HG03097 (cell line): Measurements from ENCODE around the gene ANKS1A.

Source experiments
- ATAC-seq: cut with Tn5 transposase; IDR thresholded peaks from one replicate; pipeline ENCODE4 v1.9.1; 2021; ENCODE audit not compliant: unreplicated experiment, low FRiP score

ANKS1A gene

DNA sequence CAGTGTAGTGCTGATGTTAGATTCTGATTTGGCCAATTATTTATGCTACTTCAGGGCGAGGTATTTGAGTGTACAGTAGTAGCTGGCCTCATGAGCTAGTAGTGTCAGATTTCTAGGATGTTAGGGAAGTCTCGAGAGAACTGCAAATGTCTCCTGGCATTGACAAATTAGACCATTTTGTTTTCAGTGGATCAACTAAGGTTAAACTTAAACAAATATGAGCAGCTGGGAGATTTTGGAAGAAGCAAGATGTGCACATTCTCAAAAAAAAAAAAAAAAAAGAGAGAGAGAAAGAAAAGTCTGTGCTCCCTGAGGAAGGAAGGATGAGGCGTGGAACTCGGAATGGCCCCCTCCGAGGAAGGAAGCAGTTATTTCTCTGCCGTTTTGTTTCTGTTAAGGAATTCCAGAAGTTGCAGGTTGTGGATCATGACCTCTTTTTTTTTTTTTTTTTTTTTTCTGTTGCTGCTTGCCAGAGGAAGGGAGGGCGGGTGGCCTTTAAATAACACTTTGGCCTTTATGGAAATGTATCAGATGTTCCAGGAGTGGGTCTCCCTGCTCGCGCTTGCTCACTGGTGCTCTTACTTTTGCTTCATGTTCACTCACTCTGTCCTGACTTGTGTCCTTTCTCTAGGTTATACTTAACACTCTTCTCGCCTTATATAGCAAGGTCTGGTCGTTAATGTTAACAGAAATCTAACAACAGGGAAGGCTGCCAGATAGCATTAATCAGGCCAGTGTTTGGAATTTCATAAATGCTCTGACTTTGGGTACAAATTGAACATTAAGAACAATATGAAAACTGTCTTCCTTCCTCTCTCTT is 127.7 kb downstream of the ANKS1A start:
- no peak for ATAC-seq

DNA sequence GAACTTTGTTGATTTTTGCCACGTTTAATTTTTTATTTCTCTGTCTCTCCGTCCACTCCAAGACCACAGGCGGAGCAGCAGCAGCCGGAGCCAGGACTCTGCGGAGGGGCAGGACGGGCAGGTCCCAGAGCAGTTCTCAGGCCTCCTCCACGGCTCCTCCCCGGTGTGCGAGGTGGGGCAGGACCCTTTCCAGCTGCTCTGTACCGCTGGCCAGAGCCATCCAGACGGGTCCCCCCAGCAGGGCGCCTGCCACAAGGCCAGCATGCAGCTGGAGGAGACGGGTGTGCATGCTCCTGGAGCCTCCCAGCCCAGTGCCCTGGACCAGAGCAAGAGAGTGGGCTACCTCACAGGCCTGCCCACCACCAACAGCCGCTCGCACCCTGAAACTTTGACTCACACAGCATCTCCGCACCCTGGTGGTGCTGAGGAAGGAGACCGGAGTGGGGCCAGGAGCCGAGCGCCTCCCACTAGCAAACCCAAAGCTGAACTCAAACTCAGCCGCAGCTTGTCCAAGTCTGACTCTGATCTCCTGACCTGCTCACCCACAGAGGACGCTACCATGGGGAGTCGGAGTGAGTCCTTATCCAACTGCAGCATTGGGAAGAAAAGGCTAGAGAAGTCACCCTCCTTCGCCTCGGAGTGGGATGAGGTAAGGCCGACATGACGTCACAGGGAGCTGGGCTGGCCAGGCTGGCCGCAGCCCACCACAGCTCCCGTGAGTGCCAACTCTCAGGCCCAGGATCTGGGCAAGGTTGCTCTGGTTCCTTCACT is 128.5 kb downstream of the ANKS1A start:
- no peak for ATAC-seq

DNA sequence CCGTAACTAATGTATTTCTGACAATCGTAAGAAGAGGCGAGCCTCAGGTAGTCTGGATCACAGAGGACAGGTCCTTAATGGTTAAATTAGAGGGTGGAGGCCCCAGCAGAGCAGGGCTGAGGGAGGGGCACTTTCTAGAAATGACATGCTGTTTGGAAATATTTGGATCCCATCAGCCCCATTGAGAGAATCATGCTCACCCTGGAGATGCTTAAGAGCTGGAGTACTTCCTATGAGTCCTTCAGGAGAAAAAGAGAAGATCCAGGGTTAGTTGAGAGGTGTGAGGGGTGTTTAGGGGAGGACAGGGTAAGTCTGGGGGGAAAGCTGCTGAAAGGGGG is 129.1 kb downstream of the ANKS1A start:
- no peak for ATAC-seq

DNA sequence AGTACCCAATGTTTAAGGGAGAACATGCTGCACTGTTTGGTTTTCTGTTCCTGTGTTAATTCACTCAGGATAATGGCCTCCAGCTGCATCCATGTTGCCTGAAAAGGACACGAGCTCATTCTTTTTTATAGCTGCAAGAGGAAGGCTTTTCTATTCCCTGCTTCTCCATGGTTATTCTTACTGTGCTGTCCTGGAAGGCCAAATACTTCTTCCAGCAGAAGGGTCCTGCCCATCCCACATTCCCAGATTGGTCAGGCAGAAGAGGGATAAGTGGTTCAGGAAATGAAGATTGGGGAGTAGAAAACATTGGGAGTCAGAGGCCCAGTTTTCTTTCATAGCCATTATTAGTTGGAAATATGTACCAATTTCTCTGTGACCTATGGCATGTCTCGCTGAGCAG is 129.7 kb downstream of the ANKS1A start:
- no peak for ATAC-seq

DNA sequence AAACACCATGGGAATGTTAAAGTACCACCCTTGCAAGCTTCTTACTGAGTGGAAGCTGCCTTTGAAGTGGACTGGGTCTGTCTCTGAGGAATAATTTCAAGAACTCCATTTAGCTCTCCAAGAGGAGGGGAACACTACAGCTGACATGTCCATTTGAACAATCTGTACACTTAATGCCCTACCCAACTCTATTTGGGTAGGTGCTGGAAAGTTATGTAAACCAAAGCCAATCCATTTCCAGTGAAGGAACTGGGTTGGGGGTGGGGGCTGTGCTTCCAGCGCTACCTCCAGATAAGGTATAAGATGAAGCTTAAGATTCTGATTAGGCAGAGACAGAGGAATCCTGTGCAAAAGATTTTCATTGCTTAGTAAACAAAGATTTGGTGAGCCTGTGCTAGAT is 130.1 kb downstream of the ANKS1A start:
- no peak for ATAC-seq

DNA sequence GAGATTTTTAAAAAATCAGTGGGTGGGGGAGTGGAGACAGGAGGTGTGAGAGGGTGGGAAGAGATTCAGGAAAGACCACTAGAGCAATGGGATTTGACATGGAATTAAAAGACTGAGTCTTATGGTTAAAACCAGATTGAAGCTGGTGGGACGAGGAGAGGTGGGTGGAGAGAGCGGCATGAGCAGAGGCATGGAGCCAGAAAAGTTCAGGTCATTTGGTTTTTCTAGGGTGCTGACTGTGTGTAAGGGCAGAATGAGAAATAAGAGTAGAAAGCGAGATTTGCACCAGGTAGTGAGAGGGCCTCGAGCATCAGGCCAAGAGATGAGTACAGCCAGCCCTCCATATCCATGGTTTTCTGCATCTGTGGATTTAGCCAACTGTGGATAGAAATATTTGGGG is 130.8 kb downstream of the ANKS1A start:
- ATAC-seq = no peak

DNA sequence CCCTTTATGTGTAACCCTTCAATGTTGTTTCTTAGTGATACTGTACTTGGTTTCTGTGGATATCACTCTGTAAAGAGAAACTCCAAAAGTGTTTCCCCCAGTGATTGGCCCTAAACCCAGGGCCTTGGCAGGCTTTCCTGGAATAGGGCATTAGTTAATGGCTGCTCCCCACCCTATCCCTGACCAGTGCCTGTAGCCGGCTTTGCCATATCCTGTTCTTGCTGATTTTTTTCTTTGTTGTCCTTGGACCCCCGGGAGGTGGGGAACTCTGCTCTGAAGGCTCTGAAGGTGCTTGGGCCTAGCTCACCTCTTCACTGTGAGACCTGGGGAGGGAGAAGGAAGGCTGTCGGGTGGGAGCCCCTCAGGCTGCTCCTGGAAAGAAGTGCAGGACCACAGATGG is 131.9 kb downstream of the ANKS1A start:
- ATAC-seq = no peak

DNA sequence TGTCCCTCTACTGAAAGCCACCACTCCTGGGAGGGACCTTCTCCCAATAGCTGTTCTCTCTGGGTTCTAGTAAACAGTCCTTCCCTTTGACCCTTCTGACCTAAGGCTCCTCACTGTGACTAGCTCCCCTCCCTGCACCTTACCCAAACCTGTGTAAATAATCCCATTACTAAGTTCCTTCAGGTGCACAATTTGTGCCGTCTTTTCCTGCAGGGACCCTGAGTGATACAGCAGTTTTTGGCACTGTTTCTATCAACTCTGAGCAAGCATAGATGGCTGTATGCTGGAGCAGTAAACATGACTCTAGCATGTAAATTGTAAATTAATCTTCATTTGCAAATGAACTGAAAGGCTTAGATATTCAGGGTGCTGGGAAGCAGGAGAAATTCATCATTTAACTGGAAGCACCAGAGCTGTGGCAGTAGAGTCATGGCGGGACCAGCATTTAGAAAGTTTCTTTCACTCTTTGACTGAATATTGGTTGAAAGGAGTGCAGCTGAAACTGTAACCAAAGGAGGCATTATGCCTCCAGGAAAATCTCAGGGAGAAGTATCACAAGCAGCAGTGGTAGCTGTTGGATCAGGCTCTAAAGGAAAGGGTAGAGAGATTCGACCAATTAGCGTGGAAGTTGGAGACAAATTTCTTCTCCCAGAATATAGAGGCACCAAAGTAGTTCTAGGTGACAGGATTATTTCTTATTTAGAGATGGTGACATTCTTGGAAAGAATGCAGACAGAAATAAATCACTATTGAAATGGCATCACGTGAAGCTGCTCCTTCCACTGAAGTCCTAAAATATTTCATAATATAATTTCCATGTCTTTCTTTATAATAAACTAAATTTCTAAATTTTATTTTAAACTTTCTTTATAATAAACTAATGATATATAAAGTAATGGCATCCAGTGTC is 134.3 kb downstream of the ANKS1A start:
- no peak for ATAC-seq

DNA sequence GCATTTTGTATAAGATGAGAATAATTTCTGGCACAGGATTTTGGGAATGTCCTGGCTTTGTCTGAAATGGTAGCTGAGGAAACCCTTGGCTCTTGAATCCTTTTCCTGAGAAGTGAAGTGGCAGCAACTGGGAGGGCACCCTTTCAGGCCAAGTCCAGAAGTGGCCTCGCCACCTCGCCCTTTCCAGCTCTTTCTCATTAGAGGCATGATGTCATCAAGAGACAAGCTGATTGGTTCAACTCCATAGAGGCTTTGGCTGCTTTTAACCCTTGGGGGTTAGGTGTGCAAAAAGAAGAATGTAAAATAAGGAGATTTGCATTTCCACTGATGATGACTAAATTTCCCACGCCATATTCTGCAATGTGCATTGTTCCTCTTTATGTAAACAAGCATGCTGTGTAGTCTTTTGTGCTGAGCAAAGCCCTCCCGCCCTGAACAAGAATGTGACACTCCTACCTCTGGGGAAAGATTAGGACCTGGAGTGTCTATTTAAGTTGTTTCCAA is 135.5 kb downstream of the ANKS1A start:
- no peak for ATAC-seq

DNA sequence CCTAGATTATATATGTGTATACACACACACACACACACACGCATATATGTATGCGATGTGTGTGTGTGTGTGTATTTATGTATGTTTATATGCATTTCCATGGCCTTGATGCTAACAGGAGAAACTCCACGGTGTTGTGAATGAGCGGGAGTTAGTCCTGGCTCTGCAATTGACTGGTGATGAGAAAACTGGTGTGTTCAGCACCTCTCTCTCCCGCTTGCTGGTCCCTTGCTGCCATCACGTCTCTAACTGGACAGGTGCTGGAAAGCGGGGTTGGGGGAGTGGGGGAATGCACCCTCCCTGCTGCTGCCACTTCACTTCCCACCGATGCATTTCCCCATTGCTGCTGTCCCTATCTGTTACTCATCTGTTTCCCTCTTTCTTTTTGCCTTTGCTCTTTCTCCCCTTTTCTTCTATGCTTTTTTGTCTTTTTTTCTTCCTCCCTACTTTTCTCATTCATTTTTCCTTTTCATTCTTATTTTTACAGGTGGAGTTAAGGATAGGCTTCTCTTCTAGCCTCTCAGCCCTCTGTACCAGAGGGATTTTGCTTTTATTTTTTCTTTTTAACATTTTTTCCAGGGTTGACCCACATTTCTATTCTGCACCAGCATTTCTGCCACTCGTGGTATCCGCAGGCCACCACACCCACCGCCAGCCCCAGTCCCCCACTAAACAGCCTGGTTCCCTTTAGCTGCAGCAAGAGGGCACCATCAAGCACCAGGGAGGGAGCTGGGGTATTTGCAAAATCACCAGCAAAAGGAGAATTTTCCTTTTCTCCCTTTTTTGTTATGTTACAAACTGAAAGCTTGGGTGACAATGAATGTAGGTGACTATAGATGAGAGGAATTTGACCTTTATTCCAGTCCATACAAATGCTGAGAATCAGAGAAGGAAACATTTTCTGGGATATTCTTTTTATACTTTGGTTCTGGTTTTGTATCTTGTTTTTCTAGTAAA is 136.5 kb downstream of the ANKS1A start:
- no peak for ATAC-seq

DNA sequence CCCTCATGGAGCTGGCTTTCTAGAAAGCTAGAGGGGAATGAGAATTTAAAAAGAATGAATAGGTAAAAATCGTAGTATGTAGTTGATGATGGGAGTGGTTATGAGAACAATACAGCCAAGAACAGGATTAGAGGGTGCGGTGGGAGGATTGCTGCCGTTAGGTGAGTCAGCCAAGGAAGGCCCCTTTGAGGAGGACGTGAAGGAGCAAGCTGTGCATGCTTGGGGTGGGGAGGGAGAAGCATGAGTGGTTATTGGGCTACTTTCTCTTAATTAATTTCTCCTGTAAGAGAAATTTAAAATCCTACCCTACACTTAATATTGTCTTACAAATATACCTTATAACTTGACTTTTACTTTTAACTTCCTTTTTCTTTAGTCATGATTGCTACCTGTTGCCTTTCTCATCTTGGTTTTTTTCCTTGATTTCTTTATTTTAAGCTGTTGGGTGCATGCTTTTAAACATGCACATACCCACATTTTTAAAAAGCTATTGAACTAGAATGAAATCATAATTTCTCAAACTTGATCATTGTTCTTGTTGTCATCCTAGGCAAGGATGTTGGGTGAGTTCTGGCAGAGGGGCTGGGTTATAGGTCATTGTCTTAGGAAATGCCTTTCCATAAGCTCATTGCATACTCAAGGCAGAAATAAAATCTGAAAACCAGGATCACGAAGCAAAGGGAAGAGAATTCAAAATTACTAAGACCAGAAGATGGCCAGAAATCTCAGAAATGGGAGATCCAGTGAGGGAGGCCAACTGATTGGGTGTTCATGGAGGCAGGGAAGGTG is 137.6 kb downstream of the ANKS1A start:
- no peak for ATAC-seq

DNA sequence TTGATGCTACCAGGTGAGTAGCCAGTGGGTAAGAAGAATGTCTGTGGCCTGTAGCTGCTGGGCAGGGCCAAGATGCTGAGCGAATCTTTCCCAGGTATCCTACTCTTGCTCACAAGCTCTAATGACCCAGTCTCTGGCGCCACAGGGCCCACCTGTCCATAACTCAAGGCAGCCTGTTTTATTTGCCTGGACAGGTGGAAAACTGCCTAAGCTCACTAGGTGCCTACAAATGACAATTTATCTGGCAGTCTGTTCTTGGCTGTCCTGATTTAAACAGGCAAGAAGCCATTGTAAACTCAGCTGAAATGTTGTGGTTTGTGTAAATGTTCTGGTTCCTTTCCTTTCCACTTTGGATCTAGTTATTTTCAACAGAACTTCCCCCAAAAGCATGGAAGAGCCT is 138.8 kb downstream of the ANKS1A start:
- no peak for ATAC-seq

DNA sequence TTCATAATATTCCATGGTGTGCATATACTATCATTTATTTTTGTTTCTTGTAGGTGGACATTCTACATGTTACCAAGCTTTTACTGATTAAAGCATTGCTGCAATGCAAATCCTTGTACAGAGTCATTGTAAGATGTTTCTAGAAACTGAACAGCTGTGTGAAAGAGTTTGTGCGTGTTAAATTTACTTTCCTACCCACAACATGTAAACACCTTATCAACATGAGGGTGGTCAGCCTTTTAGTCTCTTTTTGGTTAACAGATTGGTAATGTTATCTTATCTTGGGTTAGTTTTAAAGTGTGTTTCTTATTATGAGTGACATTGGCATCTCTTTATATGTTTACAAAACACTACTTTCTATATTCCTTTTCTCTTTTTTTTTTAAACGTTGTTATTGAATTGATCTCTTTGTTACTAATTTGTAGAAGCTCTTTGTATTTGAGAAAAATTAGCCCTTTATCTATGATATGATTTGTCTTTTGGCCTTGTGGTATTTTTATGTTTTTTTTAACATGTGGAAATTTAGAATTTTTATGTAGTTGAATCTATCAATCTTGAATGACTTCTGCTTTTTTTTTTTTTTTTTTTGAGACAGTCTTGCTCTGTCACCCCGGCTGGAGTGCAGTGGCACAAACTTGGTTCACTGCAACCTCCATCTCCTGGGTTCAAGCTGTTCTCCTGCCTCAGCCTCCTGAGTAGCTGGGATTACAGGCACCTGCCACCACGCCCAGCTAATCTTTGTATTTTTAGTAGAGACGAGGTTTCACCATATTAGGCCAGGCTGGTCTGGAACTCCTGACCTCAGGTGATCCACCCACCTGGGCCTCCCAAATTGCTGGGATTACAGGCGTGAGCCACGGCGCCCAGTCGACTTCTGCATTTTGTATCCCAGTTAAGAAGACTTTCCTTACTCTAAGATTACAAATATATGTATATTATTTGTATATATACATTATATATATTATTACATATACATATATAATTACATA is 140.0 kb downstream of the ANKS1A start:
- ATAC-seq = no peak

DNA sequence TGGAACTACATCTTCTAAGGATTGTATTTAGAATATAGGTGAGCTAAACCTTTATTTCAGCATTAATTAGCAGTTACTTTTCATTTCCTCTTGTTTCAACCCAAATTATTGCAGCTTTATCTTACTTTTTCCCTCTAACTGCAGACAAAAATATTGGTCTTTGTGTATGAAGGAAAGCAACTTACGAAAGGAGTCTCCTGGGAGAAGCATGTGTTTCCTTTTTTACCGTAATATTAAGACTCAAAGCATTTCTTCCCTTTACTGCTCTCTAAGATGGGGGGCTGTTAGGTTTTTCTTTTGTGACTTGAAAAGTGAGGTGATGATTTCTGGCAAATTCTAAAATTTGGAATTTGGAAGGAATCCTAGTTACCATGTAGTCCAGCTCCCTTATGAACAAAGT is 141.0 kb downstream of the ANKS1A start:
- no peak for ATAC-seq

DNA sequence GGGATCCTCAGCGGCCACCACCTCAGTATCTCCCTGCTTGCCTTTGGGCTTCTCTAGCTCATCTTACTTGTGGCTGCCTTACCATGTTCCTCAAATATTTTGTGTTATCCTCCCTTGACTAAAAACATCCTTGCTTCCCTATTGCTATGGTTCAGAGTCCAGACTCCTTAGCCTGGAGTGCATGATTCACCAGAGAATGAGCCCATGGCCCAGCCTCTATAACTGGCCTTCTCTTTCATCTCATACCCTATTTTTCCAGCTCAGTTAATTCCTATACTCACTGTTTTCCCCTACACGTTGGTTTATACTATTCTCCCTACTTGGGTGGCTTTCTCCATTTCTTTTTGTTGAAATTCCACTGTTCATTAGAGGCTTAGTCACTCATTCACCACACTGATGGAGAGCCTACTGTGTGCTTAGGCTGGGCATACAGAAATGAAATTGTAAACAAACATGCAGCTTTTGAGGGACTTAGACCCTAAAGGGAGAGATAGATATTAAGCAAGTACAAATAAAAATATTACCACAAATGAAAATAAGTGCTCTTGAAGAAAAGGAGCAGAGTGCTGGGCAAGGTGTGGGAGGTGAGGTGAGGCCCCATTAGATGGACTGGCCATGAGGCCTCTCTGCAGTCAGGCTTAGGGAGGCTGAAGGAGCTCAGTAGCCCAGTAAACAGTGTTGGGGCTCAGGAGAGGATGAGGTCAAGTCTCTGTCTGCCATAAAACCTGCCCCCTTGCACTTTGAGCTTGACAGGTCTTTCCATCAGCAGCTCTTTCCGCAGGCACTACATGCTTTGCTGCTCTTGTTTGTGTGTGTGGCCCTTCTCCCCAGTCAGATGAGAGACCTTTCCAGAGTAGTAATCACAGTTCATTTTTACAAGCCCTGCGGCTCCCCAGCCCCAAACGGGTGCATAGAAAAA is 142.8 kb downstream of the ANKS1A start:
- no peak for ATAC-seq

DNA sequence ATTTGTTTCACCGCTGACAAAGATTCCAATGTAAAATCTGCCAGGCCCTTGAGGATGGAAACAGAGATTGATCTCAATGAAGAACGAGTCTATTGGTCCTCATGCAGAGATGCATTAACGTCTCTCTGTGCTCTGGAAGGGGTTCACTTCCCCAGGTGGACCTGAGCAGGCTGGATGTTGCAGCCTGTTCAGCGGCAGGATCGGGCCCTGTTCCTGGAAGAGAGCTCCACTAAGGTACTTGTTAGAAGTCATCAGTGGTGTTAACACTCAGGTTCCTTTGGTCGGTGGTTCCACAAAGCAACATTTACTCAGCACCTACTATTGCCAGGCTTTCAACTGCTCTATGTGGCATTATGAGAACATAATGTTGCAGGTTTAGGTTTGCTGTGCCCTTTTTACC is 144.6 kb downstream of the ANKS1A start:
- ATAC-seq = no peak
